Activated naive CD8-positive, alpha-beta T cell treated with anti-CD3 and anti-CD28 coated beads for 36 hours (primary cell): ENCODE data around the gene TNNT2. TPM values are rescaled to one million over a fixed set of nuclear protein-coding genes. Genes with fewer than 3 reads are reported as not detected.

Experiments
- DNase-seq: peaks from one replicate; pipeline ENCODE4 v3.0.0; 2021
- H3K27ac Mint-ChIP-seq: one replicate; pipeline ENCODE4 v1.8.0; 2022; ENCODE audit warnings: mild to moderate bottlenecking, moderate library complexity, mixed read lengths
- H3K27me3 Mint-ChIP-seq: one replicate; pipeline ENCODE4 v1.8.0; 2022; ENCODE audit warnings: mild to moderate bottlenecking, mixed read lengths
- H3K36me3 Mint-ChIP-seq: one replicate; pipeline ENCODE4 v1.8.0; 2021; ENCODE audit warnings: mild to moderate bottlenecking, mixed read lengths
- H3K4me1 Mint-ChIP-seq: one replicate; pipeline ENCODE4 v1.8.0; 2021; ENCODE audit warnings: mixed read lengths
- H3K4me3 Mint-ChIP-seq: one replicate; pipeline ENCODE4 v1.8.0; 2022; ENCODE audit warnings: mild to moderate bottlenecking, moderate library complexity, mixed read lengths
- H3K9me3 Mint-ChIP-seq: one replicate; pipeline ENCODE4 v1.8.0; 2022; ENCODE audit warnings: mixed read lengths
- total RNA-seq, 2 experiments: library from RNA; stranded (reverse); gene quantifications; one replicate each; pipeline ENCODE4 v1.2.3, GENCODE V29; 2021

Gene TNNT2
- total RNA-seq, 2 experiments from 2014 or later: not detected

- Mint-ChIP-seq H3K4me1 (no peaks in the 10 kb centered on the region), H3K9me3 (no peaks in the 10 kb centered on the region), H3K27ac (no peak overlapping the region), H3K27me3 (peaks cover 4% of the 10 kb centered on the region), H3K36me3 (no peaks in the 10 kb centered on the region), H3K4me3 (no peak overlapping the region)
- DNase-seq: peak; percentile 67
These were observed 30.8 kb upstream of the TNNT2 start for GRCh38 chr1:201408176-201408833.

GRCh38 chr1:201406831-201407406 lies 29.4 kb upstream of the TNNT2 start:
- H3K27me3 Mint-ChIP-seq: peaks cover 4% of the 10 kb centered on the region
- no peaks in the 10 kb centered on the region for H3K9me3 Mint-ChIP-seq
- no peak overlapping the region for H3K27ac Mint-ChIP-seq
- H3K36me3 Mint-ChIP-seq: no peaks in the 10 kb centered on the region
- H3K4me1 Mint-ChIP-seq: no peaks in the 10 kb centered on the region
- DNase-seq: no peak
- H3K4me3 Mint-ChIP-seq: no peak overlapping the region

GRCh38 chr1:201405484-201405831 lies 28.0 kb upstream of the TNNT2 start:
- DNase-seq: no peak
- no peaks in the 10 kb centered on the region for H3K9me3 Mint-ChIP-seq
- H3K4me1 Mint-ChIP-seq: no peaks in the 10 kb centered on the region
- H3K27me3 Mint-ChIP-seq: peaks cover 9% of the 10 kb centered on the region
- H3K4me3 Mint-ChIP-seq: no peak overlapping the region
- H3K27ac Mint-ChIP-seq: no peak overlapping the region
- H3K36me3 Mint-ChIP-seq: no peaks in the 10 kb centered on the region

DNA sequence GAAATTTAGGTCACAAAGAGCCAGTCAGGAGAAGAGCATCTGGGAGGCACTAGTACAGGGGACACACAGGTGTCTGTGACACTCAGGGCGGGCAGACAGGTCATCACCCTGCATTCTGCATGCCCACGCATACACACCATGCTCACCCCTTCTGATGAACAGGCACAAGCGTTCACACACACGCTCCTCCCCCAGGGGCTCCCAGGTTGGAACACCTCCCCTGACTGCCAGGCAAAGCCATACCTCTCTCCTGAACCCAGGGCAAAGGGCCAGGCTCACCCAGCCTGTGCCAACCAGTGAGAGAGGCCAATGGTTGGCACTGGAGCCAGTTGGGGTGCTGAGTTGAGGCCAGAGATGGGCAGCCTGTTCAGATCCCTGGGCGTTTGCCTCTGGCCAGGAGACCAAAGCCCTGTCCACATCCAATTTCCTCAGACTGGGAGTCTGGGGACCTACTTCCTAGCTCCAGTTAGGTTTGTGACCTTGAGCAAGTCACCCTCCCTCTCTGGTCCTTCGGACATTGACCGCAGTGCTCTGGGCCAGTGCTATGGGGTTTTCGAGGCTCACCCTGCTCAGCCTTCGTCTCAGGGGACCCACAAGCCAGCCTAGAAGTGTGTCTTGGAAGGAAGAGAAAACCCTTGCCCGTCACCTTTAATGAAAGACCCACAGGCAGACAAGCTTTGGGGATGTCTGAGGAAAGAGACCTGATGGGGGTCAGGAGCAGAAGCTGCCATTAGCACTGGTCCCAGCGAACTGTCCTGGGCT lies 27.4 kb upstream of the TNNT2 start:
- H3K36me3 Mint-ChIP-seq: no peaks in the 10 kb centered on the region
- no peaks in the 10 kb centered on the region for H3K9me3 Mint-ChIP-seq
- DNase-seq: no peak
- no peak overlapping the region for H3K27ac Mint-ChIP-seq
- H3K4me3 Mint-ChIP-seq: no peak overlapping the region
- peaks cover 15% of the 10 kb centered on the region for H3K27me3 Mint-ChIP-seq
- H3K4me1 Mint-ChIP-seq: no peaks in the 10 kb centered on the region

GRCh38 chr1:201404055-201404454 lies 26.6 kb upstream of the TNNT2 start:
- Mint-ChIP-seq H3K27ac (no peak overlapping the region), H3K9me3 (no peaks in the 10 kb centered on the region), H3K27me3 (peaks cover 21% of the 10 kb centered on the region), H3K4me3 (no peak overlapping the region), H3K36me3 (no peaks in the 10 kb centered on the region), H3K4me1 (no peaks in the 10 kb centered on the region)
- DNase-seq: no peak

GRCh38 chr1:201403359-201403758 lies 25.9 kb upstream of the TNNT2 start:
- no peak for DNase-seq
- peaks cover 27% of the 10 kb centered on the region for H3K27me3 Mint-ChIP-seq
- H3K27ac Mint-ChIP-seq: no peak overlapping the region
- no peaks in the 10 kb centered on the region for H3K9me3 Mint-ChIP-seq
- H3K36me3 Mint-ChIP-seq: no peaks in the 10 kb centered on the region
- H3K4me3 Mint-ChIP-seq: no peak overlapping the region
- no peaks in the 10 kb centered on the region for H3K4me1 Mint-ChIP-seq

GRCh38 chr1:201401700-201402099 lies 24.2 kb upstream of the TNNT2 start:
- Mint-ChIP-seq H3K9me3 (no peaks in the 10 kb centered on the region), H3K27ac (no peak overlapping the region), H3K36me3 (no peaks in the 10 kb centered on the region), H3K4me3 (no peak overlapping the region), H3K4me1 (no peaks in the 10 kb centered on the region), H3K27me3 (peaks cover 35% of the 10 kb centered on the region)
- DNase-seq: no peak

DNA sequence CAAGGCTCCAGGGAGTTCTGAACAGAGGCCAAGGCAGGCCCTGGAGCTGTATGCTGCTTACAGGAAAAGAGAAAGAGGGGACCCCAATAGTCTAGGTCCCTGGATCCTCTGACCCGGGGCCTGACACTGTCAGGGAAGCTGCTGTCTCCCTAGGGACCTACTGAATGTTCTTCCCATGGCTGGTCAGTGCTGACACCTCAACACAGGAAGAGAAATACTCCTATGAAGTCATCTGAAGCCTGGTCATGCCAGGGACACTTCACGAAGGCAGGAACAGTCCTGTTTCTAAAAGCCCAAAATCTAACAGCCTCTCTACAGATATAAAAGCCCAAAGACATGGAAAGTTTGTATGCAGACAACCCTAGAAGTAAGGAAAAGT lies 23.4 kb upstream of the TNNT2 start:
- Mint-ChIP-seq H3K4me3 (no peak overlapping the region), H3K27me3 (peaks cover 41% of the 10 kb centered on the region), H3K36me3 (no peaks in the 10 kb centered on the region), H3K9me3 (no peaks in the 10 kb centered on the region), H3K27ac (no peak overlapping the region), H3K4me1 (no peaks in the 10 kb centered on the region)
- DNase-seq: no peak

GRCh38 chr1:201400212-201400851 lies 22.9 kb upstream of the TNNT2 start:
- no peak for DNase-seq
- H3K4me3 Mint-ChIP-seq: no peak overlapping the region
- H3K9me3 Mint-ChIP-seq: no peaks in the 10 kb centered on the region
- H3K36me3 Mint-ChIP-seq: no peaks in the 10 kb centered on the region
- no peak overlapping the region for H3K27ac Mint-ChIP-seq
- H3K27me3 Mint-ChIP-seq: peaks cover 41% of the 10 kb centered on the region
- H3K4me1 Mint-ChIP-seq: no peaks in the 10 kb centered on the region

DNA sequence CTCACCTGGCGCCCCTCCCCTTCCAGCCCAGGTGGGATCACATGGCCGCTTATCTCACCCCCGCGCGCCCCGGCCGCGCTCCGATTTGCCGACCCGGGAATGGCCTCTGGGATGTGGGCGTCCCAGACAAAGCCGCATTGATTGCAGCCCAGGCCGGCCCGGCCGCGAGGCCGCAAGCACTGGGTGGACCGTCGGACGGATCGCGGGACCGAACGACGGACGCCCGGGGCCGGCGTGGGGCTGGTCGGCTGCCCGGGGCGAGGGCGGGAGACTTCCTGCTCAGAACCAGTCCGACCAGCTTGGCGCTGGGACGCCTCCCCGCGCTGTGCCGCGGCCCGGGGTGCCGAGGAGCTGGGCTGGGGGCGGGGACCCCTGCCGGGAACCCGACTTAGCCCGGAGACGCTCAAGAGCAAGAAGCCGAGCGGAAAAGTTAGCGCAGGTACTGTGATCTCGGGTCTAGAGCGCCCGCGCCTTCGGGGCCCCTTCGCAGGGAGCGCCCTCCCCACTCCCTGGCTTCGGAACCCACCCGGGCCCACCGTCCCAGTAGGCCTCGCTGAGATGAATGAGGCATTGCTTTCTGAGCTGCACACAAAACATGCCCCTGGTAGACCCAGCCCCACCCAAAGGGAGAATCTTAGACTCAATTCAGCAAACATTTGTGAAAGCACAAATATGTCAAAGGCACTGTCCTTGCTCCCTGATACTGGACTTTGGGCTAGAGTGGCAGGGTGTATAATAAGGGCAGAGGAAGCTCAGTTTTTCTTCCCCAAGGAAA lies 22.1 kb upstream of the TNNT2 start:
- Mint-ChIP-seq H3K9me3 (no peaks in the 10 kb centered on the region), H3K36me3 (no peaks in the 10 kb centered on the region), H3K27ac (no peak overlapping the region), H3K27me3 (peaks cover 41% of the 10 kb centered on the region), H3K4me1 (no peaks in the 10 kb centered on the region), H3K4me3 (no peak overlapping the region)
- peak; percentile 4 for DNase-seq

DNA sequence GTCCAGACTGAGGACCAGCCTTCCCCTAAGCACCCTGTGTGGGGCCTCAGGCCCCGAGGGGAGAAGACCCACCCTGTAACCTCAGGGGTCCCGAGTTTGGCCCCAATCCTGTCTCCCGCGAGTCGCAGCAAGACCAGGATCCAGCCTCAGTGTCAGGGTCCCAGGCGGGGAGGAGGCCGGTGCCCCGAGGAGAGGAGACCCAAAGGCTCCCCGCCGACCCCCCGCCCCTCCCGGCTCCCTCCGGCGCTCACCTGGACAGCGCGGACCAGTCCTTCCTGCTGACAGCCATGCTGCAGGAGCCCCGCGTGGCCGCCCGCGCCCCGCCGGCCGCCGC lies 21.5 kb upstream of the TNNT2 start, which contains the start of gene LAD1:
Gene LAD1 (minus strand): TSS at position 307 of the 334 bp plus-strand sequence. CDS start 18 bp downstream, at position 289.
- Mint-ChIP-seq H3K4me3 (no peak within 1 kb of the TSS), H3K9me3 (no peaks in the 10 kb centered on the region), H3K27me3 (peaks cover 41% of the 10 kb centered on the region), H3K27ac (no peak within 1 kb of the TSS), H3K4me1 (no peaks in the 10 kb centered on the region), H3K36me3 (no peaks in the 10 kb centered on the region)
- no peak for DNase-seq

DNA sequence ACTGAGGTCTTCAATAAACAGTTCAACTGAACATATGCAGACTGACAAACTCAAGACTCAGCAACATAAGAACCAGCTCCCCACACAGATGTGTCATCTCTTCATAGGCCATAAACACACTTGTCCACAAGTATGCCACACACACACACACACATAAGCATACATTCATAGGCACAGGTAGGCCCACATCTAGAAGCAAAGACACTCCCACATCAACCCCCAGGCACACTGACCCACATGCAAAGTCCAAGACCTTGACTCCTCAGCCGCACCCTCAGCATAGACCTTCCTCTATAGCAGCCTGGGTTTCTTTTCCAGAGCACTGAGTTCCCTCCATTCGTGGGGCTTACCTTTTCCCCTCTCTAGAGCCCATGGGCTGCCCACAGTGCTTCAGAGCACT lies 20.2 kb upstream of the TNNT2 start:
- H3K36me3 Mint-ChIP-seq: no peaks in the 10 kb centered on the region
- H3K27me3 Mint-ChIP-seq: peaks cover 45% of the 10 kb centered on the region
- H3K4me1 Mint-ChIP-seq: no peaks in the 10 kb centered on the region

GRCh38 chr1:201396861-201397464 lies 19.5 kb upstream of the TNNT2 start:
- Mint-ChIP-seq H3K9me3 (no peaks in the 10 kb centered on the region), H3K27me3 (peaks cover 45% of the 10 kb centered on the region), H3K36me3 (no peaks in the 10 kb centered on the region), H3K4me3 (no peak overlapping the region), H3K4me1 (no peaks in the 10 kb centered on the region), H3K27ac (no peak overlapping the region)
- DNase-seq: no peak

More for the DNA sequence above, 20.2 kb upstream of the TNNT2 start:
- Mint-ChIP-seq H3K9me3 (no peaks in the 10 kb centered on the region), H3K27ac (no peak overlapping the region), H3K4me3 (no peak overlapping the region)
- no peak for DNase-seq

DNA sequence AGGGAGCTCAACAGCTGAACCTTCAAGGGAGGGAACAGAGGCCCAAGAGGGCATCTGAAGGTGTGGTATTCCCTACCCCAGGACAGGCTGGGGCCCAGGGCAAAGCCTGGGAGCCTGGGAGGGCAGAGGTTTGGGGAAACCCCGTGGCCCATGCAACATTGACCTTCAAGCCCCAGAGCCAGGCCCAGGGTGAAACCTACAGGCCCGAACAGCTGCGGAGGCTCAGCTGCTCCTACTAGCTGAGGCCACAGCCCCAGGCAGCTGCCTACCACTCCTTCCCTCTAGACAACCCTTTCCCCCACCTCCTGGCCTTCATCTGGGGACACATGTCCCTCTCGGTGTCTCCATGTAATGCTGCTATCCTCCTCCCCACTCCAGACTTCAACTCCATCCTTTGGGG lies 18.5 kb upstream of the TNNT2 start:
- H3K4me3 Mint-ChIP-seq: no peak overlapping the region

More for the DNA sequence above, 18.5 kb upstream of the TNNT2 start:
- H3K27ac Mint-ChIP-seq: no peak overlapping the region
- H3K9me3 Mint-ChIP-seq: no peaks in the 10 kb centered on the region
- no peaks in the 10 kb centered on the region for H3K36me3 Mint-ChIP-seq
- DNase-seq: no peak
- H3K4me1 Mint-ChIP-seq: no peaks in the 10 kb centered on the region
- peaks cover 44% of the 10 kb centered on the region for H3K27me3 Mint-ChIP-seq
